Measurements from ENCODE around the gene RUFY1.

The RUFY1 gene

GRCh38 chr5:179606071-179606909, 55.9 kb downstream of the RUFY1 start:
- TF ChIP-seq, protein P1, sequence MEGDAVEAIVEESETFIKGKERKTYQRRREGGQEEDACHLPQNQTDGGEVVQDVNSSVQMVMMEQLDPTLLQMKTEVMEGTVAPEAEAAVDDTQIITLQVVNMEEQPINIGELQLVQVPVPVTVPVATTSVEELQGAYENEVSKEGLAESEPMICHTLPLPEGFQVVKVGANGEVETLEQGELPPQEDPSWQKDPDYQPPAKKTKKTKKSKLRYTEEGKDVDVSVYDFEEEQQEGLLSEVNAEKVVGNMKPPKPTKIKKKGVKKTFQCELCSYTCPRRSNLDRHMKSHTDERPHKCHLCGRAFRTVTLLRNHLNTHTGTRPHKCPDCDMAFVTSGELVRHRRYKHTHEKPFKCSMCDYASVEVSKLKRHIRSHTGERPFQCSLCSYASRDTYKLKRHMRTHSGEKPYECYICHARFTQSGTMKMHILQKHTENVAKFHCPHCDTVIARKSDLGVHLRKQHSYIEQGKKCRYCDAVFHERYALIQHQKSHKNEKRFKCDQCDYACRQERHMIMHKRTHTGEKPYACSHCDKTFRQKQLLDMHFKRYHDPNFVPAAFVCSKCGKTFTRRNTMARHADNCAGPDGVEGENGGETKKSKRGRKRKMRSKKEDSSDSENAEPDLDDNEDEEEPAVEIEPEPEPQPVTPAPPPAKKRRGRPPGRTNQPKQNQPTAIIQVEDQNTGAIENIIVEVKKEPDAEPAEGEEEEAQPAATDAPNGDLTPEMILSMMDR (IDR thresholded peaks at IDR 0.05; ENCODE audit: low read depth, low read length, missing control alignments): no peak
- no peak for DNase-seq (ENCODE audit: low read depth)

DNA sequence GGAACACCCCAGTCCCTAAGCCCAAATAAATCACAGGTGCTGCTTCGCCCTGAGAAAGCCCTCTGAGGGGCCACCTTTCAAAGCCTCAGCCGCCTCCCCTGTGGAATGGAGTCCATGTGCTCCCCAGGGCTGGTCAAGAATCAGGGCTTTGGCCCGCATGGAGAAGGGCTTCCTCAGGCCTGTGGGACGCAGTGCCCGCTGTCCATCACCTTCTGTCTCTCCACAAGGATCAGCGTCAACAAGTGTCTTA, 56.5 kb downstream of the RUFY1 start:
- TF ChIP-seq, protein P1 (IDR thresholded peaks at IDR 0.05; ENCODE audit: low read depth, low read length, missing control alignments): no peak
- no peak overlapping the region for H3K4me3 ChIP-seq (ENCODE audit: low read depth, low read length)
- no peak for DNase-seq (ENCODE audit: low read depth)

More at GRCh38 chr5:179606071-179606909, 55.9 kb downstream of the RUFY1 start:
- H3K4me3 ChIP-seq (ENCODE audit: low read depth, low read length): no peak overlapping the region

GRCh38 chr5:179607160-179607931, 57.0 kb downstream of the RUFY1 start:
- H3K4me3 ChIP-seq (ENCODE audit: low read depth, low read length): no peak overlapping the region
- TF ChIP-seq, protein P1 (IDR thresholded peaks at IDR 0.05; ENCODE audit: low read depth, low read length, missing control alignments): no peak
- no peak for DNase-seq (ENCODE audit: low read depth)

GRCh38 chr5:179608131-179608581, 57.8 kb downstream of the RUFY1 start:
- DNase-seq (ENCODE audit: low read depth): no peak
- TF ChIP-seq, protein P1 (IDR thresholded peaks at IDR 0.05; ENCODE audit: low read depth, low read length, missing control alignments): no peak
- no peak overlapping the region for H3K4me3 ChIP-seq (ENCODE audit: low read depth, low read length)

DNA sequence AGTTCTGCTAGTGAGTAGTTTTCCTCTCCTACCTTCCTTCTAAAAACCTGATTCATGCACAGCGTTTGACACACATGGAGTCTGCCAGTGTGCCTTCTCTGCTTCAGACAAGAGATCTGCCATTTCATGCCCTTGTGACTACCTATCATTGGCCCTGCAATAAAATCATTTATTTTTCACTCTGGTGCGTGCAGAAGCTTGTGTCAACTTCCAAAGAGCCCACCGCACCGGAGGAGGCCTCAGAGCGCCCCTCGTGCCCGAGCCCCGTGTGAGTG, 59.4 kb downstream of the RUFY1 start:
- H3K4me3 ChIP-seq (ENCODE audit: low read depth, low read length): no peak overlapping the region
- no peak for DNase-seq (ENCODE audit: low read depth)
- TF ChIP-seq, protein P1 (IDR thresholded peaks at IDR 0.05; ENCODE audit: low read depth, low read length, missing control alignments): no peak

GRCh38 chr5:179610109-179610902, 60.0 kb downstream of the RUFY1 start:
- no peak overlapping the region for H3K4me3 ChIP-seq (ENCODE audit: low read depth, low read length)

More at GRCh38 chr5:179610109-179610902, 60.0 kb downstream of the RUFY1 start:
- TF ChIP-seq, protein P1 (IDR thresholded peaks at IDR 0.05; ENCODE audit: low read depth, low read length, missing control alignments): no peak
- DNase-seq (ENCODE audit: low read depth): no peak
